ENCODE data around the gene NMRK2. TPM values are rescaled to one million over a fixed set of nuclear protein-coding genes. Genes with fewer than 3 reads are reported as not detected.
"Not testable (repeated sequence)": the region's sequence is repeated elsewhere in the genome, so short reads cannot be mapped to it uniquely, and the experiment has no call there.

Gene NMRK2
- total RNA-seq, 1 donor from 2014 or later = not detected

DNA sequence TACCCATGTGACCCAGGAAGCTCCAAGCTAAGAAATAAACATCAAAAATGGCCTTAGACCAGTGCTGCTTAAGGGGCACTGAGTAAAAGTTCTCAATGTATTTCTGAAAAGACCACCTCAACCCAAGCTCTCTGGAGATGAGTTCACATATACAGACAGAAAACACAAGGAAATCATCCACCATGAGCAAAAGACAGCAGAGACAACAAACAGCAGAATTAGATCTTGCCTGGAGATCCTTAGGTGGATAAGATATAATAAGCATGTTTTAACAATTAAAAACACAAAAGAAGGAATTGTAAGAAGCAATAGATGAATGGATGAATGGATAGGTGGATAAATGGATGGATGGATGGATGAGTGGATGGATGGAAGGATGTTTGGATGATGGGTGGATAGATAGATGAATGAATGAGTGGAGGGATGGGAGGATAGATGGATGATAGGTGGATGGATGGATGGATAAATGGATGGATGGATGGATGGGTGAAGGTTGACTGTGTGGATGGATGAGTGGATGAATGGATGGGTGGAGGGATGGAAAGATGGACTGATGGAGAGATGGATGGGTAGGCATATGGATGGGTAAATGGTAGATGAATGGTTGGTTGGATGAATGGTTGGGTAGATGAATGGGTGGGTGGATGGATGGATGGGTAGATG lies 9.6 kb upstream of the NMRK2 start:
- Histone ChIP-seq H3K27me3 (no peaks in the 10 kb centered on the region), H3K4me1 (no peaks in the 10 kb centered on the region), H3K36me3 (no peaks in the 10 kb centered on the region), H3K27ac (no peak overlapping the region), H3K9me3 (peaks cover 0 to 11% of the 10 kb centered on the region in 2 donors), H3K4me3 (no peak overlapping the region)
- TF ChIP-seq, protein P1, sequence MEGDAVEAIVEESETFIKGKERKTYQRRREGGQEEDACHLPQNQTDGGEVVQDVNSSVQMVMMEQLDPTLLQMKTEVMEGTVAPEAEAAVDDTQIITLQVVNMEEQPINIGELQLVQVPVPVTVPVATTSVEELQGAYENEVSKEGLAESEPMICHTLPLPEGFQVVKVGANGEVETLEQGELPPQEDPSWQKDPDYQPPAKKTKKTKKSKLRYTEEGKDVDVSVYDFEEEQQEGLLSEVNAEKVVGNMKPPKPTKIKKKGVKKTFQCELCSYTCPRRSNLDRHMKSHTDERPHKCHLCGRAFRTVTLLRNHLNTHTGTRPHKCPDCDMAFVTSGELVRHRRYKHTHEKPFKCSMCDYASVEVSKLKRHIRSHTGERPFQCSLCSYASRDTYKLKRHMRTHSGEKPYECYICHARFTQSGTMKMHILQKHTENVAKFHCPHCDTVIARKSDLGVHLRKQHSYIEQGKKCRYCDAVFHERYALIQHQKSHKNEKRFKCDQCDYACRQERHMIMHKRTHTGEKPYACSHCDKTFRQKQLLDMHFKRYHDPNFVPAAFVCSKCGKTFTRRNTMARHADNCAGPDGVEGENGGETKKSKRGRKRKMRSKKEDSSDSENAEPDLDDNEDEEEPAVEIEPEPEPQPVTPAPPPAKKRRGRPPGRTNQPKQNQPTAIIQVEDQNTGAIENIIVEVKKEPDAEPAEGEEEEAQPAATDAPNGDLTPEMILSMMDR (IDR thresholded peaks at IDR 0.05) = no peak
- intact Hi-C loops (cut with DNase I) = no loop called here
- no peak for DNase-seq (ENCODE audit: low spot score in 2 of 2)

DNA sequence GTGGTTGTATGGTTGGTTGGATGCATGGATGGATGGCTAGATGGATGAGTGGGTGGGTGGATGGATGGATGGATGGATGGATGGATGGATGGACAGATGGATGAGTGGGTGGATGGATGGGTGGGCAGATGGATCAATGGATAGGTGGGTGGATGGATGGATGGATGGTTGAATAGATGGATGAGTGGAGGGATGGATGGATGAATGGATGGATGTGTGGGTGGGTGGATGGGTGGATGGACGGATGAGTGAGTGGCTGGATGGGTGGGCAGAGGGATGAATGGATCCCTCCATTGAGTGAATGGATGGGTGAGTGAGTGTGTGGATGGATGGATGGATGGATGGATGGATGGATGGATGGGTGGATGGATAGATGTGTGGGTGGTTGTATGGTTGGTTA lies 9.0 kb upstream of the NMRK2 start:
- no peak overlapping the region for H3K27ac ChIP-seq
- no peaks in the 10 kb centered on the region for H3K27me3 ChIP-seq
- no peak overlapping the region for H3K4me3 ChIP-seq
- DNase-seq (ENCODE audit: low spot score in 2 of 2) = no peak
- H3K4me1 ChIP-seq = no peaks in the 10 kb centered on the region
- TF ChIP-seq, protein P1 (IDR thresholded peaks at IDR 0.05) = no peak
- intact Hi-C loops (cut with DNase I) = no loop called here
- H3K36me3 ChIP-seq = no peaks in the 10 kb centered on the region
- H3K9me3 ChIP-seq = peaks cover 0 to 11% of the 10 kb centered on the region in 2 donors

DNA sequence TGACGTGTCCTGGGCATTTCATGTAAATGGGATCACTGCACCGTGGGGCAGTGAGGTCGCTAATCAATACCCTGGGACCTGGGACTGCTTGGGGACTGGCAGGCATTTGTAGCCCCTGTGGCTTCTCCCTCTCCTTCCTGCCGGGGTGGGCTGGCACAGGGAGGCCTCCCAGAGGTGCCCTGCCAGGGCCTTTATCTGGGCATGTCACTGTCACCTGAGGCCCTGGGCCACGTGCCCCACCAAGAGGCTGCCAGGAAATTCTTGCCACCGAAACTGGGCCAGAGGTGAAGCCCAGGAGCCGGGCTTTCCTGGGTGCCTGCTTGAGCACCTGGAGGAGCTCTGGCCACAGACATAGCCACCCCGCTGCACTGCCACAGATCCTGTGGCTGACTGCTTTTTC lies 1.8 kb upstream of the NMRK2 start:
- TF ChIP-seq, protein P1 (IDR thresholded peaks at IDR 0.05) = no peak
- Histone ChIP-seq H3K9me3 (no peaks in the 10 kb centered on the region), H3K36me3 (no peaks in the 10 kb centered on the region), H3K4me1 (peaks cover 4 to 5% of the 10 kb centered on the region in 2 donors), H3K27ac (no peak overlapping the region), H3K27me3 (no peaks in the 10 kb centered on the region), H3K4me3 (no peak overlapping the region)
- no peak for DNase-seq (ENCODE audit: low spot score in 2 of 2)
- intact Hi-C loops (cut with DNase I) = no loop called here

DNA sequence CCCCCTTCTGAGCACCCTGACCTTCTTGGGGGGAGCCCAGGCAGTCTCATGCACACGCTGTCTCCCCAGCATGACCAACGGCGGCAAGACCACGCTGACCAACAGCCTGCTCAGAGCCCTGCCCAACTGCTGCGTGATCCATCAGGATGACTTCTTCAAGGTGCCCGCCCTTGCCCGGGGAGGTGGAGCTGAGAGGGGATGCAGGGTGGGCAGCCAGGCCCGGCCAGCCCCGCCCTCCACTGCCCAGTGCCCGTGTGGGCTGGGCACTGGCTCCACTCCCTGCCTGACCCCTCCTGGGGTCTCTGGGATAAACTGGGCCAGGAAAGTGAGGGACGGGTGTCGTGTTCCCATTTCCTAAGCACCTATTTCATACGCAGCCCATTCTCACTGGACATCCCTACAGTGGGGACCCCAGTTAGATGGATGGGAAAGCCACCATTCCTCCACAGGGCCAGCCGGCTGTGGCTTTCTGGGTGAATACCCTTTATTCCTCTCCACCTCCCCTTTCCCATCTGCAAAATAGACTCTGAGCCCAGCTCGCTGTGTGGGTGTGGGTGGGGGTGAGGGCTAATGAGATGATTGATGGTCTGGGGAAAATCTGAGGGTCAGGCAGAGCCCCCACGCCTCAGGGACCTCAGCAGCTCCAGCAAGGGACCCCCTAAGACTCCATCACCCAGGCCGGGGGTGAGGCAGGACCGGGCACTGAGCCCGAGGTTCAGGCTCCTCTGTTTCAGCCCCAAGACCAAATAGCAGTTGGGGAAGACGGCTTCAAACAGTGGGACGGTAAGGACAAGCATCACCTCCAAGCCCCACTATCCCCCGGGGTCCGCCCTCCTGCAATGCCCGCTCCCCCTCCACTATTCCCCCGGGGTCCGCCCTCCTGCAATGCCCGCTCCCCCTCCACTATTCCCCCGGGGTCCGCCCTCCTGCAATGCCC lies 3.9 kb downstream of the NMRK2 start:
- H3K27ac ChIP-seq = no peak overlapping the region
- no peak overlapping the region for H3K4me3 ChIP-seq
- TF ChIP-seq, protein P1 (IDR thresholded peaks at IDR 0.05) = no peak
- intact Hi-C loops (cut with DNase I) = no loop called here
- H3K27me3 ChIP-seq = no peaks in the 10 kb centered on the region
- DNase-seq (ENCODE audit: low spot score in 2 of 2) = no peak
- no peaks in the 10 kb centered on the region for H3K9me3 ChIP-seq
- peaks cover 4 to 5% of the 10 kb centered on the region in 2 donors for H3K4me1 ChIP-seq
- H3K36me3 ChIP-seq = no peaks in the 10 kb centered on the region

DNA sequence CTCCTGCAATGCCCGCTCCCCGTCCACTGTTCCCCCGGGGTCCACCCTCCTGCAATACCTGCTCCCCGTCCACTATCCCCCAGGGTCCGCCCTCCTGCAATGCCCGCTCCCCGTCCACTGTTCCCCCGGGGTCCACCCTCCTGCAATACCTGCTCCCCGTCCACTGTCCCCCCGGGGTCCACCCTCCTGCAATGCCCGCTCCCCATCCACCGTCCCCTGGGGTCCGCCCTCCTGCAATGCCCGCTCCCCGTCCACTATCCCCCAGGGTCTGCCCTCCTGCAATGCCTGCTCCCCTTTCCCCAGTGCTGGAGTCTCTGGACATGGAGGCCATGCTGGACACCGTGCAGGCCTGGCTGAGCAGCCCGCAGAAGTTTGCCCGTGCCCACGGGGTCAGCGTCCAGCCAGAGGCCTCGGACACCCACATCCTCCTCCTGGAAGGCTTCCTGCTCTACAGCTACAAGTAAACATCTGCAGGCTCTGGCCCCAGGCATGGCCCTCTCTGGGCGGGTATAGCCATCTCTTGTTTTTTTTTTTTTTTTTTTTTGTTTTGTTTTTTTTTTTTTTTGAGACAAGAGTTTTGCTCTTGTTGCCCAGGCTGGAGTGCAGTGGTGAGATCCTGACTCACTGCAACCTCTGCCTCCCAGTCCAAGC lies 5.6 kb downstream of the NMRK2 start:
- H3K36me3 ChIP-seq; H3K27me3 ChIP-seq; H3K4me1 ChIP-seq; DNase-seq (ENCODE audit: low spot score in 2 of 2); H3K27ac ChIP-seq; H3K9me3 ChIP-seq; H3K4me3 ChIP-seq; intact Hi-C loops (cut with DNase I): not testable (repeated sequence)

Measured in ascending aorta (tissue), 2 donors.